Type B pancreatic cell (in vitro differentiated cells): ENCODE measurements around the gene TIMM10. TPM values are rescaled to one million over a fixed set of nuclear protein-coding genes. Genes with fewer than 3 reads are reported as not detected.
A peak's percentile ranks its signal among the peaks of the same experiment; 100 is the strongest.

ENCODE experiments used
- DNase-seq: peaks from one replicate; pipeline ENCODE4 v3.0.0; 2021; ENCODE audit warnings: mixed read lengths; ENCODE audit not compliant: unreplicated experiment; ENCODE audit errors: extremely low spot score
- H3K27ac Mint-ChIP-seq: 2 replicates; pipeline ENCODE4 v1.8.0; 2021; ENCODE audit warnings: mild to moderate bottlenecking, mixed read lengths
- H3K27me3 Mint-ChIP-seq: 2 replicates; pipeline ENCODE4 v1.8.0; 2021; ENCODE audit warnings: mixed read lengths
- H3K36me3 Mint-ChIP-seq: 2 replicates; pipeline ENCODE4 v1.8.0; 2021; ENCODE audit warnings: mixed read lengths
- H3K4me1 Mint-ChIP-seq: one replicate; pipeline ENCODE4 v1.8.0; 2021; ENCODE audit warnings: mixed read lengths; ENCODE audit not compliant: unreplicated experiment
- H3K4me3 Mint-ChIP-seq: 2 replicates; pipeline ENCODE4 v1.8.0; 2021; ENCODE audit warnings: mild to moderate bottlenecking, mixed read lengths
- H3K9me3 Mint-ChIP-seq: 2 replicates; pipeline ENCODE4 v1.8.0; 2021; ENCODE audit warnings: mixed read lengths
- total RNA-seq: library from RNA; stranded (reverse); gene quantifications from 2 replicates; pipeline ENCODE4 v1.2.1, GENCODE V29; 2021; ENCODE audit warnings: low replicate concordance
- TF ChIP-seq, protein P1 (sequence below): fragments of 200-600 bp; sonication (generic); conservative IDR thresholded peaks from 2 replicates; pipeline ENCODE4 v1.5.0; 2021; ENCODE audit warnings: antibody characterized with exemption, mild to moderate bottlenecking

TIMM10 gene
- total RNA-seq, 1 donor from 2014 or later, result 64.2 TPM

DNA sequence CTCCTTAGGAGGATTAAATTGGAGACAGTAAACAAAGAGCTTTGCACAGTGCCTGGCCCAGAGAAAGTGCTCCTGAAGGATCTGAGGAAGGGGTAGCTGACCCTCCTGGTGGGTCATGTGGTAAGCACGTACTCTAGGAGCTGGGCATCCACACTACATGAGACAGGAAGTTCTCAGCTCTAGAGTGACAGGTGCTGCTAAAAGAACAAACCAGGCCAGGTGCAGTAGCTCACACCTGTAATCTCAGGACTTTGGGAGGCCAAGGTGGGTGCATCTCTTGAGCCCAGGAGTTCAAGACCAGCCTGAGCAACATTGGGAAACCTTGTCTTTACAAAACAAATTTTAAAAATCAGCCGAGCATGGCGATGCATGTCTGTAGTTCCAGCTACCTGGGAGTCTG, 28.2 kb downstream of the TIMM10 start:
- no peak for DNase-seq
- Mint-ChIP-seq H3K9me3 (no peaks in the 10 kb centered on the region), H3K27ac (no peak overlapping the region), H3K36me3 (no peaks in the 10 kb centered on the region), H3K4me1 (peaks cover 14% of the 10 kb centered on the region), H3K27me3 (no peaks in the 10 kb centered on the region), H3K4me3 (no peak overlapping the region)
- TF ChIP-seq, protein P1, sequence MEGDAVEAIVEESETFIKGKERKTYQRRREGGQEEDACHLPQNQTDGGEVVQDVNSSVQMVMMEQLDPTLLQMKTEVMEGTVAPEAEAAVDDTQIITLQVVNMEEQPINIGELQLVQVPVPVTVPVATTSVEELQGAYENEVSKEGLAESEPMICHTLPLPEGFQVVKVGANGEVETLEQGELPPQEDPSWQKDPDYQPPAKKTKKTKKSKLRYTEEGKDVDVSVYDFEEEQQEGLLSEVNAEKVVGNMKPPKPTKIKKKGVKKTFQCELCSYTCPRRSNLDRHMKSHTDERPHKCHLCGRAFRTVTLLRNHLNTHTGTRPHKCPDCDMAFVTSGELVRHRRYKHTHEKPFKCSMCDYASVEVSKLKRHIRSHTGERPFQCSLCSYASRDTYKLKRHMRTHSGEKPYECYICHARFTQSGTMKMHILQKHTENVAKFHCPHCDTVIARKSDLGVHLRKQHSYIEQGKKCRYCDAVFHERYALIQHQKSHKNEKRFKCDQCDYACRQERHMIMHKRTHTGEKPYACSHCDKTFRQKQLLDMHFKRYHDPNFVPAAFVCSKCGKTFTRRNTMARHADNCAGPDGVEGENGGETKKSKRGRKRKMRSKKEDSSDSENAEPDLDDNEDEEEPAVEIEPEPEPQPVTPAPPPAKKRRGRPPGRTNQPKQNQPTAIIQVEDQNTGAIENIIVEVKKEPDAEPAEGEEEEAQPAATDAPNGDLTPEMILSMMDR, result no peak

DNA sequence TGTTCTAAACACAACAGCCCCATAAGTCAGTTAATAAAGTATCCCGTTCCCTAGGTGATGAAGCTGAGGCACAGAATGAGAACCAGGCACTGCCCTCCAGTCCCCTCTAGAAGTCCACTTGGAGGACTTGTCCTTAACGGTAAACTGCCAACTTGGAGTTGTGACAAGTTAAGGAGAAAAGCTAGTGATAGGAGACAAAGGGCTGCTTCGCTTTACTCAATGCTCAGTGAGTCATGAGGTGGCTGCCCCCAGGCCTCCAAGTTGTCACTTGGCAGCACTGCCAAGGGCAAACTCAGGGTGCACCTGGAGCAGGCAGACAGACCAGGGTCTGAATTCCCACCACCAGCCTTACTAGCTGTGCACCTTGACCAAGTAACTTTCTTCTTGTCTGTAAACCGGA, 28.6 kb downstream of the TIMM10 start:
- Mint-ChIP-seq H3K36me3 (no peaks in the 10 kb centered on the region), H3K27ac (no peak overlapping the region), H3K9me3 (no peaks in the 10 kb centered on the region), H3K4me1 (peaks cover 14% of the 10 kb centered on the region), H3K4me3 (peak overlapping the region; percentile 51), H3K27me3 (no peaks in the 10 kb centered on the region)
- TF ChIP-seq, protein P1, result no peak
- no peak for DNase-seq

DNA sequence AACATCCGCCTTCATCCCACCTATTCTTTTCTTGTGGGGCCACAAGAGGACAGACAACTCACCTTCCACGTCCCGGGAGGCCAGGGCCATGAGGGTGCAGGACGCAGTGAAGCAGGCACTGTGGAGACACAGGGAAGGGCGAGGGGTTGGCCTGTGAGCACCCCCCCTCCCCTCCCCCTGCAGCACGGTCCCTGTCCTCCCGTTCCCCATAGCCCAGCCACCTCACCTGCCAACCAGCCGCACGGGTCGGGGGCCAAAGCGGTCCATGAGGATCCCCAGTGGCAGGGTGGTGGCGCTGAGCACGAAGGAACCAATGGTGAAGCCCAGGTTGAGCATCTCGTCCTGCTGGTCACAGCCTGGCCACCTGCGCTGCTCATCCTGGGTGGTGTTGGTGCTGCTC, 29.6 kb downstream of the TIMM10 start:
- TF ChIP-seq, protein P1, result no peak
- Mint-ChIP-seq H3K27me3 (no peaks in the 10 kb centered on the region), H3K36me3 (no peaks in the 10 kb centered on the region), H3K4me1 (peaks cover 18% of the 10 kb centered on the region), H3K9me3 (no peaks in the 10 kb centered on the region), H3K27ac (no peak overlapping the region), H3K4me3 (no peak overlapping the region)
- DNase-seq, result no peak

DNA sequence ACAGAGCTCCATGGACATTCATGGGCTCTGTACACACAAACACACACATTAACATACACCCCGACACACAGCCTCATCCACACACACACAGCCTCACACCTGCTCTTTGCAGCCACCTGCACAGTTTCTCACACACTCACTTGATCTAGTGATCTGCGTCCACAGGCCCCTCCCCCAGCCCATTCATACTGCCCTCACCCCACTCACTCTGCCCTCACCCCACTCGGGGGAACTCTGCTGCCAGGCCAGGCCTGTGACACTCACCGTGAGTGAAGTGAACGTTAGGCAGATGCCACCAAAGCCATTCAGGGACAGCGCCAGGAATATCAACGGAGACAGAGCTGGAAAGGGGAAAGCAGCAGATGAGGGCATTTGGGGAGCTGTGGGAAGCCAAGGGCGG, 30.0 kb downstream of the TIMM10 start:
- peak overlapping the region; percentile 80 for H3K27ac Mint-ChIP-seq
- peaks cover 20% of the 10 kb centered on the region for H3K4me1 Mint-ChIP-seq
- TF ChIP-seq, protein P1, result no peak
- no peaks in the 10 kb centered on the region for H3K36me3 Mint-ChIP-seq
- no peak for DNase-seq
- peak overlapping the region; percentile 67 for H3K4me3 Mint-ChIP-seq
- H3K27me3 Mint-ChIP-seq, result no peaks in the 10 kb centered on the region
- H3K9me3 Mint-ChIP-seq, result no peaks in the 10 kb centered on the region

DNA sequence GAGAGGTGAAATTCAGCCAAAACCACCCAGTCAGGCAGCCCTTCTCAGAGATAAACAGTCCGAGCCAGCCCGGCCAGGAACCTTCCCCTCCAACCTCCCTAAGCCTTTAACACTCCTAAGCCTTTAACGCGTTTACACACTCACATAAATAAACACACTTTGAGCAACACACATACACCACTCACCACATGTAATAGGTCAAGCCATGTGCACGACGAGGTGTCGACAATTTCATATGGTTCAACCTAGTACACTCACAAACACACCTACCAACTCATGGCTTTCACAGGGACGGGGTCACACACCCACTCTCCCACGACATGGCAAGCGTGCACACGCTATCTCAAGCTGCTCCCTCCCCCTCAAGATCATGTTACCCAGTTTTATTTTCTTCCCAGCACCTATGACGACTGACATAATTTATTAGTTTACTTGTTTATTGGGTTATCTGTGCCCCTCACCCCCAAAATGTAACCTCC, 30.5 kb downstream of the TIMM10 start:
- DNase-seq, result no peak
- H3K4me1 Mint-ChIP-seq, result peaks cover 20% of the 10 kb centered on the region
- no peaks in the 10 kb centered on the region for H3K9me3 Mint-ChIP-seq
- TF ChIP-seq, protein P1, result peak; percentile 3
- H3K27me3 Mint-ChIP-seq, result no peaks in the 10 kb centered on the region
- H3K4me3 Mint-ChIP-seq, result peak overlapping the region; percentile 67
- H3K27ac Mint-ChIP-seq, result peak overlapping the region; percentile 80
- no peaks in the 10 kb centered on the region for H3K36me3 Mint-ChIP-seq
